WTC11 (cell line): ENCODE results near the gene PSMD13. TPM values are rescaled to one million over a fixed set of nuclear protein-coding genes. Genes with fewer than 3 reads are reported as not detected.

Experiments
- ATAC-seq: fragments of 200-7000 bp; cut with Tn5 transposase; 2 replicates; pipeline ENCODE4 v1.10.0; 2021; ENCODE audit warnings: mild to moderate bottlenecking, moderate library complexity
- CTCF ChIA-PET: fragments of 300-600 bp; sonication (Branson Sonifier 250); formaldehyde crosslinking; loops from one replicate; lab custom pipeline; 2021; ENCODE audit warnings: antibody characterized with exemption; lab: Charles Lee
- POLR2A ChIA-PET: fragments of 350-600 bp; sonication (Branson Sonifier 250); formaldehyde crosslinking; loops from one replicate; lab custom pipeline; 2021; ENCODE audit warnings: antibody characterized with exemption; lab: Charles Lee
- DNase-seq: peaks from one replicate; pipeline ENCODE4 v3.0.0; 2021; ENCODE audit warnings: low spot score
- H3K27ac Mint-ChIP-seq: 2 replicates; pipeline ENCODE4 v1.8.0; 2021; ENCODE audit warnings: mixed read lengths
- H3K27me3 Mint-ChIP-seq: 2 replicates; pipeline ENCODE4 v1.8.0; 2021; ENCODE audit warnings: low read depth, mild to moderate bottlenecking, moderate library complexity, mixed read lengths
- H3K36me3 Mint-ChIP-seq: 2 replicates; pipeline ENCODE4 v1.8.0; 2021; ENCODE audit warnings: mixed read lengths
- H3K4me1 Mint-ChIP-seq: 2 replicates; pipeline ENCODE4 v1.8.0; 2022; ENCODE audit warnings: mixed read lengths
- H3K4me3 Mint-ChIP-seq: 2 replicates; pipeline ENCODE4 v1.8.0; 2021; ENCODE audit warnings: mild to moderate bottlenecking, moderate library complexity, mixed read lengths
- H3K9me3 Mint-ChIP-seq: 2 replicates; pipeline ENCODE4 v1.8.0; 2021; ENCODE audit warnings: mixed read lengths
- PRRX2 ChIP-seq: fragments of 250-450 bp; sonication (Bioruptor Pico); IDR thresholded peaks from 2 replicates; pipeline ENCODE4 v1.8.0; 2021; ENCODE audit warnings: mild to moderate bottlenecking
- ZNF219 ChIP-seq: sonication (generic); formaldehyde crosslinking; IDR thresholded peaks from 2 replicates; pipeline ENCODE4 v1.8.0; 2023; ENCODE audit warnings: missing genetic modification reagents, mild to moderate bottlenecking, borderline replicate concordance
- ZNF317 ChIP-seq: sonication (generic); formaldehyde crosslinking; IDR thresholded peaks from 2 replicates; pipeline ENCODE4 v1.8.1; 2023; ENCODE audit warnings: low read depth, mild to moderate bottlenecking, moderate library complexity, missing genetic modification reagents, borderline replicate concordance
- ZNF671 ChIP-seq: fragments of 250-450 bp; sonication (Bioruptor Pico); IDR thresholded peaks from 2 replicates; pipeline ENCODE4 v1.8.0; 2021; ENCODE audit warnings: mild to moderate bottlenecking
- total RNA-seq: library from RNA; stranded (reverse); gene quantifications from 3 replicates; pipeline ENCODE4 v1.2.3, GENCODE V29; 2021
- TF ChIP-seq, protein P1 (sequence below): sonication (generic); formaldehyde crosslinking; IDR thresholded peaks from 2 replicates; pipeline ENCODE4 v1.8.1; 2022; ENCODE audit warnings: mild to moderate bottlenecking, missing genetic modification reagents, moderate library complexity, borderline replicate concordance
- TF ChIP-seq, protein P2 (sequence below): sonication (generic); formaldehyde crosslinking; IDR thresholded peaks from 2 replicates; pipeline ENCODE4 v1.8.1; 2022; ENCODE audit warnings: low read depth, missing genetic modification reagents, borderline replicate concordance
- TF ChIP-seq, protein P3 (sequence below): sonication (generic); formaldehyde crosslinking; IDR thresholded peaks from 2 replicates; pipeline ENCODE4 v1.8.0; 2023; ENCODE audit warnings: mild to moderate bottlenecking, missing genetic modification reagents
- TF ChIP-seq, protein P4 (sequence below): fragments of 250-450 bp; sonication (Bioruptor Pico); IDR thresholded peaks from 2 replicates; pipeline ENCODE4 v1.9.0; 2021; ENCODE audit warnings: mild to moderate bottlenecking, borderline replicate concordance
- TF ChIP-seq, protein P5 (sequence below): sonication (generic); formaldehyde crosslinking; conservative IDR thresholded peaks from 2 replicates; pipeline ENCODE4 v1.8.1; 2023; ENCODE audit warnings: mild to moderate bottlenecking, low read depth, missing genetic modification reagents, moderate library complexity
- TF ChIP-seq, protein P6 (sequence below): fragments of 250-450 bp; sonication (Bioruptor Pico); IDR thresholded peaks from 2 replicates; pipeline ENCODE4 v2.1.2; 2022; ENCODE audit warnings: mild to moderate bottlenecking, moderate library complexity

The PSMD13 gene
- total RNA-seq, 1 experiment from 2014 or later = 148 TPM

DNA sequence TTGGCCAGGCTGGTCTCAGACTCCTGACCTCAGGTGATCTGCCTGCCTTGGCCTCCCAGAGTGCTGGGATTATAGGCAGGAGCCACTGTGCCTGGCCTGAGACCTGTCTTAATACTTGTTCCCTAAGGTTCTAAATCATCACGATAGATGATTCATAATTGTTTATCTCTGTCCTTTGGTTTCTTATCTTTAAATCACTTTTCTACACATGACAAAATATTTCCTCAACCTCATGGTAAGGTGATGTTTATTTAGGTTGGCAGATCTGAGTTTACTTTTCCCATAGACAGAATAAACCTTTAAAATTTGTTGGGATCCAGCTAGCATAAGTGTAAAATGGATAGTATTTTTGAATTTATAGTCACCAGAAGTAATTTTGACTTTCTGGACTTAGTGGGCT lies 3.5 kb downstream of the PSMD13 start:
- CTCF ChIA-PET = interaction anchor here (1.2 to 2.3 kb wide), 3 partner anchors 10 to 124 kb away, joined by 3 to 18 read pairs (median 3); no protein-coding TSS in a partner anchor
- Mint-ChIP-seq H3K27me3 (no peaks in the 10 kb centered on the region), H3K4me3 (no peak overlapping the region), H3K27ac (no peak overlapping the region), H3K4me1 (peaks cover 12% of the 10 kb centered on the region), H3K36me3 (peaks cover 44% of the 10 kb centered on the region), H3K9me3 (no peaks in the 10 kb centered on the region)
- POLR2A ChIA-PET = no interaction called here
- ATAC-seq (no peak), DNase-seq (no peak)
- TF ChIP-seq, protein P1, sequence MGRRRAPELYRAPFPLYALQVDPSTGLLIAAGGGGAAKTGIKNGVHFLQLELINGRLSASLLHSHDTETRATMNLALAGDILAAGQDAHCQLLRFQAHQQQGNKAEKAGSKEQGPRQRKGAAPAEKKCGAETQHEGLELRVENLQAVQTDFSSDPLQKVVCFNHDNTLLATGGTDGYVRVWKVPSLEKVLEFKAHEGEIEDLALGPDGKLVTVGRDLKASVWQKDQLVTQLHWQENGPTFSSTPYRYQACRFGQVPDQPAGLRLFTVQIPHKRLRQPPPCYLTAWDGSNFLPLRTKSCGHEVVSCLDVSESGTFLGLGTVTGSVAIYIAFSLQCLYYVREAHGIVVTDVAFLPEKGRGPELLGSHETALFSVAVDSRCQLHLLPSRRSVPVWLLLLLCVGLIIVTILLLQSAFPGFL = no peak
- no peak for TF ChIP-seq ZNF219 (CRISPR knock-in tag)
- TF ChIP-seq ZNF317 (CRISPR knock-in tag) = no peak
- TF ChIP-seq, protein P2, sequence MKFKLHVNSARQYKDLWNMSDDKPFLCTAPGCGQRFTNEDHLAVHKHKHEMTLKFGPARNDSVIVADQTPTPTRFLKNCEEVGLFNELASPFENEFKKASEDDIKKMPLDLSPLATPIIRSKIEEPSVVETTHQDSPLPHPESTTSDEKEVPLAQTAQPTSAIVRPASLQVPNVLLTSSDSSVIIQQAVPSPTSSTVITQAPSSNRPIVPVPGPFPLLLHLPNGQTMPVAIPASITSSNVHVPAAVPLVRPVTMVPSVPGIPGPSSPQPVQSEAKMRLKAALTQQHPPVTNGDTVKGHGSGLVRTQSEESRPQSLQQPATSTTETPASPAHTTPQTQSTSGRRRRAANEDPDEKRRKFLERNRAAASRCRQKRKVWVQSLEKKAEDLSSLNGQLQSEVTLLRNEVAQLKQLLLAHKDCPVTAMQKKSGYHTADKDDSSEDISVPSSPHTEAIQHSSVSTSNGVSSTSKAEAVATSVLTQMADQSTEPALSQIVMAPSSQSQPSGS = no peak
- TF ChIP-seq, protein P3, sequence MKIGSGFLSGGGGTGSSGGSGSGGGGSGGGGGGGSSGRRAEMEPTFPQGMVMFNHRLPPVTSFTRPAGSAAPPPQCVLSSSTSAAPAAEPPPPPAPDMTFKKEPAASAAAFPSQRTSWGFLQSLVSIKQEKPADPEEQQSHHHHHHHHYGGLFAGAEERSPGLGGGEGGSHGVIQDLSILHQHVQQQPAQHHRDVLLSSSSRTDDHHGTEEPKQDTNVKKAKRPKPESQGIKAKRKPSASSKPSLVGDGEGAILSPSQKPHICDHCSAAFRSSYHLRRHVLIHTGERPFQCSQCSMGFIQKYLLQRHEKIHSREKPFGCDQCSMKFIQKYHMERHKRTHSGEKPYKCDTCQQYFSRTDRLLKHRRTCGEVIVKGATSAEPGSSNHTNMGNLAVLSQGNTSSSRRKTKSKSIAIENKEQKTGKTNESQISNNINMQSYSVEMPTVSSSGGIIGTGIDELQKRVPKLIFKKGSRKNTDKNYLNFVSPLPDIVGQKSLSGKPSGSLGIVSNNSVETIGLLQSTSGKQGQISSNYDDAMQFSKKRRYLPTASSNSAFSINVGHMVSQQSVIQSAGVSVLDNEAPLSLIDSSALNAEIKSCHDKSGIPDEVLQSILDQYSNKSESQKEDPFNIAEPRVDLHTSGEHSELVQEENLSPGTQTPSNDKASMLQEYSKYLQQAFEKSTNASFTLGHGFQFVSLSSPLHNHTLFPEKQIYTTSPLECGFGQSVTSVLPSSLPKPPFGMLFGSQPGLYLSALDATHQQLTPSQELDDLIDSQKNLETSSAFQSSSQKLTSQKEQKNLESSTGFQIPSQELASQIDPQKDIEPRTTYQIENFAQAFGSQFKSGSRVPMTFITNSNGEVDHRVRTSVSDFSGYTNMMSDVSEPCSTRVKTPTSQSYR (CRISPR knock-in tag) = no peak
- TF ChIP-seq, protein P4, sequence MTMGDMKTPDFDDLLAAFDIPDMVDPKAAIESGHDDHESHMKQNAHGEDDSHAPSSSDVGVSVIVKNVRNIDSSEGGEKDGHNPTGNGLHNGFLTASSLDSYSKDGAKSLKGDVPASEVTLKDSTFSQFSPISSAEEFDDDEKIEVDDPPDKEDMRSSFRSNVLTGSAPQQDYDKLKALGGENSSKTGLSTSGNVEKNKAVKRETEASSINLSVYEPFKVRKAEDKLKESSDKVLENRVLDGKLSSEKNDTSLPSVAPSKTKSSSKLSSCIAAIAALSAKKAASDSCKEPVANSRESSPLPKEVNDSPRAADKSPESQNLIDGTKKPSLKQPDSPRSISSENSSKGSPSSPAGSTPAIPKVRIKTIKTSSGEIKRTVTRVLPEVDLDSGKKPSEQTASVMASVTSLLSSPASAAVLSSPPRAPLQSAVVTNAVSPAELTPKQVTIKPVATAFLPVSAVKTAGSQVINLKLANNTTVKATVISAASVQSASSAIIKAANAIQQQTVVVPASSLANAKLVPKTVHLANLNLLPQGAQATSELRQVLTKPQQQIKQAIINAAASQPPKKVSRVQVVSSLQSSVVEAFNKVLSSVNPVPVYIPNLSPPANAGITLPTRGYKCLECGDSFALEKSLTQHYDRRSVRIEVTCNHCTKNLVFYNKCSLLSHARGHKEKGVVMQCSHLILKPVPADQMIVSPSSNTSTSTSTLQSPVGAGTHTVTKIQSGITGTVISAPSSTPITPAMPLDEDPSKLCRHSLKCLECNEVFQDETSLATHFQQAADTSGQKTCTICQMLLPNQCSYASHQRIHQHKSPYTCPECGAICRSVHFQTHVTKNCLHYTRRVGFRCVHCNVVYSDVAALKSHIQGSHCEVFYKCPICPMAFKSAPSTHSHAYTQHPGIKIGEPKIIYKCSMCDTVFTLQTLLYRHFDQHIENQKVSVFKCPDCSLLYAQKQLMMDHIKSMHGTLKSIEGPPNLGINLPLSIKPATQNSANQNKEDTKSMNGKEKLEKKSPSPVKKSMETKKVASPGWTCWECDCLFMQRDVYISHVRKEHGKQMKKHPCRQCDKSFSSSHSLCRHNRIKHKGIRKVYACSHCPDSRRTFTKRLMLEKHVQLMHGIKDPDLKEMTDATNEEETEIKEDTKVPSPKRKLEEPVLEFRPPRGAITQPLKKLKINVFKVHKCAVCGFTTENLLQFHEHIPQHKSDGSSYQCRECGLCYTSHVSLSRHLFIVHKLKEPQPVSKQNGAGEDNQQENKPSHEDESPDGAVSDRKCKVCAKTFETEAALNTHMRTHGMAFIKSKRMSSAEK = no peak
- TF ChIP-seq, protein P5, sequence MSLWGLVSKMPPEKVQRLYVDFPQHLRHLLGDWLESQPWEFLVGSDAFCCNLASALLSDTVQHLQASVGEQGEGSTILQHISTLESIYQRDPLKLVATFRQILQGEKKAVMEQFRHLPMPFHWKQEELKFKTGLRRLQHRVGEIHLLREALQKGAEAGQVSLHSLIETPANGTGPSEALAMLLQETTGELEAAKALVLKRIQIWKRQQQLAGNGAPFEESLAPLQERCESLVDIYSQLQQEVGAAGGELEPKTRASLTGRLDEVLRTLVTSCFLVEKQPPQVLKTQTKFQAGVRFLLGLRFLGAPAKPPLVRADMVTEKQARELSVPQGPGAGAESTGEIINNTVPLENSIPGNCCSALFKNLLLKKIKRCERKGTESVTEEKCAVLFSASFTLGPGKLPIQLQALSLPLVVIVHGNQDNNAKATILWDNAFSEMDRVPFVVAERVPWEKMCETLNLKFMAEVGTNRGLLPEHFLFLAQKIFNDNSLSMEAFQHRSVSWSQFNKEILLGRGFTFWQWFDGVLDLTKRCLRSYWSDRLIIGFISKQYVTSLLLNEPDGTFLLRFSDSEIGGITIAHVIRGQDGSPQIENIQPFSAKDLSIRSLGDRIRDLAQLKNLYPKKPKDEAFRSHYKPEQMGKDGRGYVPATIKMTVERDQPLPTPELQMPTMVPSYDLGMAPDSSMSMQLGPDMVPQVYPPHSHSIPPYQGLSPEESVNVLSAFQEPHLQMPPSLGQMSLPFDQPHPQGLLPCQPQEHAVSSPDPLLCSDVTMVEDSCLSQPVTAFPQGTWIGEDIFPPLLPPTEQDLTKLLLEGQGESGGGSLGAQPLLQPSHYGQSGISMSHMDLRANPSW = no peak

DNA sequence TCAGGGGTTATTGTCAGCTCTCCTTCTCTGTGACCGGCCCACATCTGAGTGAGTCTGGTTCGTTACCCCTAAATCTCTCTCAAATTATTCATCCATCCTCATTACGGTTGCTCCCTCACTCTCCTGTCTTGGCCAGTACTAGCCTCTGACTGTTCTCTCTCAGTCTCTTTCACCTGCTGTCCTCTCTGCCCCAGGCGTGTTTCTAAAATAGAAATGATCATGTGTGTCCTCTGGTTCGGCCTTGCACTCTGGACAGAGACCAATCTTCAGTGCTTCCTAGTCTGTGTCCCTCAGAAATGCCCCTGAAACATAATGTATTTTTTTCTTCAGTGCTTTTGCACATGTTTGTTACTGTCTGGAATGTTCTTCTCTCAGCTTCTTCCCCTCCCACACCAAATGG lies 4.9 kb downstream of the PSMD13 start:
- POLR2A ChIA-PET = no interaction called here
- H3K36me3 Mint-ChIP-seq = peaks cover 55% of the 10 kb centered on the region
- no peaks in the 10 kb centered on the region for H3K9me3 Mint-ChIP-seq
- H3K27me3 Mint-ChIP-seq = no peaks in the 10 kb centered on the region
- no peak for DNase-seq
- no peak for ATAC-seq
- peaks cover 9% of the 10 kb centered on the region; the same call in 1 of the 2 replicates for H3K4me1 Mint-ChIP-seq
- peak overlapping the region; percentile 15; the same call in 1 of the 2 replicates for H3K27ac Mint-ChIP-seq
- H3K4me3 Mint-ChIP-seq = no peak overlapping the region
- CTCF ChIA-PET = interaction anchor here (2.3 kb wide), 1 partner anchor 9 kb away, joined by 18 read pairs; no protein-coding TSS in a partner anchor
- TF ChIP-seq PRRX2 (no peak), ZNF671 (CRISPR knock-in tag) (no peak)
- TF ChIP-seq, protein P6, sequence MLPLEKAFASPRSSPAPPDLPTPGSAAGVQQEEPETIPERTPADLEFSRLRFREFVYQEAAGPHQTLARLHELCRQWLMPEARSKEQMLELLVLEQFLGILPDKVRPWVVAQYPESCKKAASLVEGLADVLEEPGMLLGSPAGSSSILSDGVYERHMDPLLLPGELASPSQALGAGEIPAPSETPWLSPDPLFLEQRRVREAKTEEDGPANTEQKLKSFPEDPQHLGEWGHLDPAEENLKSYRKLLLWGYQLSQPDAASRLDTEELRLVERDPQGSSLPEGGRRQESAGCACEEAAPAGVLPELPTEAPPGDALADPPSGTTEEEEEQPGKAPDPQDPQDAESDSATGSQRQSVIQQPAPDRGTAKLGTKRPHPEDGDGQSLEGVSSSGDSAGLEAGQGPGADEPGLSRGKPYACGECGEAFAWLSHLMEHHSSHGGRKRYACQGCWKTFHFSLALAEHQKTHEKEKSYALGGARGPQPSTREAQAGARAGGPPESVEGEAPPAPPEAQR (CRISPR knock-in tag) = no peak
- TF ChIP-seq, protein P5 = no peak
